ENCODE results near the gene IER5L.

DNA sequence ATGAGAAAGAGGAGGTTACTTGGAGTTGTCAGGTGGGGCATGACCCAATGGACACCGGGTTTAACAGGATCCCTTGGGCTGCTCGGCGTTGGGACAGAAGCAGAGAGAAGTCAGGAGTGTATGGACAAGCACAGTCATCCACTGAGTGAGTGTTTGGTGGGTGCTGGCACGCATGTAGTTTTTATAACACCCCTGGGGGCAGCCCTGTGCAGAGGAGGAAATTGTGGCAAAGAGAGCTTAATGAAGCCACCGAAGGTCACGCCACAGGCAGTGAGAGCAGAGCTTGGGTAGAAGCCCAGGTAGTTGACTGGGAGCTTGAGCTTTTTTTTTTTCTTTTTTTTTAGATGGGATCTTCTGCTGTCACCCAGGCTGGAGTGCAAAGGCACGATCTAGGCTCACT, 43.2 kb upstream of the IER5L start:
- TF ChIP-seq, protein P1, sequence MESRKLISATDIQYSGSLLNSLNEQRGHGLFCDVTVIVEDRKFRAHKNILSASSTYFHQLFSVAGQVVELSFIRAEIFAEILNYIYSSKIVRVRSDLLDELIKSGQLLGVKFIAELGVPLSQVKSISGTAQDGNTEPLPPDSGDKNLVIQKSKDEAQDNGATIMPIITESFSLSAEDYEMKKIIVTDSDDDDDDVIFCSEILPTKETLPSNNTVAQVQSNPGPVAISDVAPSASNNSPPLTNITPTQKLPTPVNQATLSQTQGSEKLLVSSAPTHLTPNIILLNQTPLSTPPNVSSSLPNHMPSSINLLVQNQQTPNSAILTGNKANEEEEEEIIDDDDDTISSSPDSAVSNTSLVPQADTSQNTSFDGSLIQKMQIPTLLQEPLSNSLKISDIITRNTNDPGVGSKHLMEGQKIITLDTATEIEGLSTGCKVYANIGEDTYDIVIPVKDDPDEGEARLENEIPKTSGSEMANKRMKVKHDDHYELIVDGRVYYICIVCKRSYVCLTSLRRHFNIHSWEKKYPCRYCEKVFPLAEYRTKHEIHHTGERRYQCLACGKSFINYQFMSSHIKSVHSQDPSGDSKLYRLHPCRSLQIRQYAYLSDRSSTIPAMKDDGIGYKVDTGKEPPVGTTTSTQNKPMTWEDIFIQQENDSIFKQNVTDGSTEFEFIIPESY (IDR thresholded peaks at IDR 0.05; ENCODE audit: borderline replicate concordance, low read depth), result no peak
- no peak for TF ChIP-seq SMC3 (IDR thresholded peaks at IDR 0.05; ENCODE audit: low read depth, low read length)
- no peak for TF ChIP-seq SIN3A (IDR thresholded peaks at IDR 0.05; ENCODE audit: borderline replicate concordance, low read depth, low read length)
- no peak for TF ChIP-seq JUND (IDR thresholded peaks at IDR 0.05)
- TF ChIP-seq YY1 (IDR thresholded peaks at IDR 0.05; ENCODE audit: low read depth), result no peak
- TF ChIP-seq POLR2AphosphoS5 (IDR thresholded peaks at IDR 0.05; ENCODE audit: low read depth, low read length), result no peak
- TF ChIP-seq, protein P2, sequence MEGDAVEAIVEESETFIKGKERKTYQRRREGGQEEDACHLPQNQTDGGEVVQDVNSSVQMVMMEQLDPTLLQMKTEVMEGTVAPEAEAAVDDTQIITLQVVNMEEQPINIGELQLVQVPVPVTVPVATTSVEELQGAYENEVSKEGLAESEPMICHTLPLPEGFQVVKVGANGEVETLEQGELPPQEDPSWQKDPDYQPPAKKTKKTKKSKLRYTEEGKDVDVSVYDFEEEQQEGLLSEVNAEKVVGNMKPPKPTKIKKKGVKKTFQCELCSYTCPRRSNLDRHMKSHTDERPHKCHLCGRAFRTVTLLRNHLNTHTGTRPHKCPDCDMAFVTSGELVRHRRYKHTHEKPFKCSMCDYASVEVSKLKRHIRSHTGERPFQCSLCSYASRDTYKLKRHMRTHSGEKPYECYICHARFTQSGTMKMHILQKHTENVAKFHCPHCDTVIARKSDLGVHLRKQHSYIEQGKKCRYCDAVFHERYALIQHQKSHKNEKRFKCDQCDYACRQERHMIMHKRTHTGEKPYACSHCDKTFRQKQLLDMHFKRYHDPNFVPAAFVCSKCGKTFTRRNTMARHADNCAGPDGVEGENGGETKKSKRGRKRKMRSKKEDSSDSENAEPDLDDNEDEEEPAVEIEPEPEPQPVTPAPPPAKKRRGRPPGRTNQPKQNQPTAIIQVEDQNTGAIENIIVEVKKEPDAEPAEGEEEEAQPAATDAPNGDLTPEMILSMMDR (IDR thresholded peaks at IDR 0.05), result no peak
- TF ChIP-seq, protein P3, sequence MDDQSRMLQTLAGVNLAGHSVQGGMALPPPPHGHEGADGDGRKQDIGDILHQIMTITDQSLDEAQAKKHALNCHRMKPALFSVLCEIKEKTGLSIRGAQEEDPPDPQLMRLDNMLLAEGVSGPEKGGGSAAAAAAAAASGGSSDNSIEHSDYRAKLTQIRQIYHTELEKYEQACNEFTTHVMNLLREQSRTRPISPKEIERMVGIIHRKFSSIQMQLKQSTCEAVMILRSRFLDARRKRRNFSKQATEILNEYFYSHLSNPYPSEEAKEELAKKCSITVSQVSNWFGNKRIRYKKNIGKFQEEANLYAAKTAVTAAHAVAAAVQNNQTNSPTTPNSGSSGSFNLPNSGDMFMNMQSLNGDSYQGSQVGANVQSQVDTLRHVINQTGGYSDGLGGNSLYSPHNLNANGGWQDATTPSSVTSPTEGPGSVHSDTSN (IDR thresholded peaks at IDR 0.05), result no peak
- TF ChIP-seq RAD21 (IDR thresholded peaks at IDR 0.05; ENCODE audit: low read length), result no peak
- TF ChIP-seq, protein P4, sequence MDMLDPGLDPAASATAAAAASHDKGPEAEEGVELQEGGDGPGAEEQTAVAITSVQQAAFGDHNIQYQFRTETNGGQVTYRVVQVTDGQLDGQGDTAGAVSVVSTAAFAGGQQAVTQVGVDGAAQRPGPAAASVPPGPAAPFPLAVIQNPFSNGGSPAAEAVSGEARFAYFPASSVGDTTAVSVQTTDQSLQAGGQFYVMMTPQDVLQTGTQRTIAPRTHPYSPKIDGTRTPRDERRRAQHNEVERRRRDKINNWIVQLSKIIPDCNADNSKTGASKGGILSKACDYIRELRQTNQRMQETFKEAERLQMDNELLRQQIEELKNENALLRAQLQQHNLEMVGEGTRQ (IDR thresholded peaks at IDR 0.05; ENCODE audit: borderline replicate concordance, low read depth, low read length), result no peak
- no peak for TF ChIP-seq TCF12 (IDR thresholded peaks at IDR 0.05)

Measured in SK-N-SH (cell line).